GM23338 (cell line): Measurements from ENCODE around the gene E4F1. TPM values are rescaled to one million over a fixed set of nuclear protein-coding genes. Genes with fewer than 3 reads are reported as not detected.

Source experiments
- ATAC-seq: fragments of 200-7000 bp; cut with Tn5 transposase; 3 replicates; pipeline ENCODE4 v1.9.1; 2020
- DNase-seq: peaks from one replicate; pipeline ENCODE4 v3.0.0-alpha.2; 2015; ENCODE audit warnings: low spot score
- H2AFZ ChIP-seq: fragments of 200-600 bp; sonication (generic); 2 replicates; pipeline ENCODE4 v1.8.0; 2016; ENCODE audit warnings: antibody characterized with exemption, mild to moderate bottlenecking, moderate library complexity
- H3F3A ChIP-seq: fragments of 200-600 bp; sonication (generic); replicated peaks from 2 replicates; pipeline ENCODE4 v1.8.0; 2017; ENCODE audit warnings: antibody characterized with exemption, mixed run types, low read depth
- H3K27ac ChIP-seq: fragments of 200-600 bp; sonication (generic); 2 replicates; pipeline ENCODE4 v1.6.1; 2016; ENCODE audit warnings: low read depth
- H3K27me3 ChIP-seq: fragments of 200-600 bp; sonication (generic); 2 replicates; pipeline ENCODE4 v1.8.0; 2016; ENCODE audit warnings: mild to moderate bottlenecking, mixed run types, moderate library complexity; ENCODE audit not compliant: insufficient read depth
- H3K36me3 ChIP-seq: fragments of 200-600 bp; sonication (generic); 2 replicates; pipeline ENCODE4 v1.8.0; 2016; ENCODE audit warnings: mild to moderate bottlenecking; ENCODE audit not compliant: insufficient read depth
- H3K4me1 ChIP-seq: fragments of 200-600 bp; sonication (generic); 2 replicates; pipeline ENCODE4 v1.8.0; 2016; ENCODE audit warnings: mild to moderate bottlenecking, moderate library complexity; ENCODE audit not compliant: insufficient read depth
- H3K4me2 ChIP-seq: fragments of 200-600 bp; sonication (generic); 2 replicates; pipeline ENCODE4 v1.7.1; 2017; ENCODE audit warnings: mixed run types
- H3K4me3 ChIP-seq: fragments of 200-600 bp; sonication (generic); 2 replicates; pipeline ENCODE4 v1.6.1; 2016; ENCODE audit warnings: mixed run types
- H3K79me2 ChIP-seq: fragments of 200-600 bp; sonication (generic); replicated peaks from 2 replicates; pipeline ENCODE4 v1.8.0; 2017; ENCODE audit warnings: mild to moderate bottlenecking; ENCODE audit not compliant: insufficient read depth
- H3K9me2 ChIP-seq: fragments of 200-600 bp; sonication (generic); 2 replicates; pipeline ENCODE4 v1.8.0; 2017; ENCODE audit not compliant: insufficient read depth
- H4K20me1 ChIP-seq: fragments of 200-600 bp; sonication (generic); replicated peaks from 2 replicates; pipeline ENCODE4 v1.8.0; 2017; ENCODE audit warnings: mild to moderate bottlenecking; ENCODE audit not compliant: insufficient read depth
- H3K27ac Mint-ChIP-seq: 2 replicates; pipeline ENCODE4 v1.8.0; 2020; ENCODE audit warnings: inconsistent platforms, mild to moderate bottlenecking, moderate library complexity, mixed read lengths
- H3K27me3 Mint-ChIP-seq: 3 replicates; pipeline ENCODE4 v1.8.0; 2022; ENCODE audit warnings: low read depth, mild to moderate bottlenecking, moderate library complexity, mixed read lengths, inconsistent platforms; ENCODE audit not compliant: insufficient read depth, poor library complexity
- H3K36me3 Mint-ChIP-seq: 3 replicates; pipeline ENCODE4 v1.8.0; 2021; ENCODE audit warnings: low read depth, mild to moderate bottlenecking, inconsistent platforms, moderate library complexity, mixed read lengths
- H3K4me1 Mint-ChIP-seq: 3 replicates; pipeline ENCODE4 v1.8.0; 2020; ENCODE audit warnings: mild to moderate bottlenecking, inconsistent platforms, mixed read lengths
- H3K4me3 Mint-ChIP-seq: 3 replicates; pipeline ENCODE4 v1.8.0; 2021; ENCODE audit warnings: moderate library complexity, mild to moderate bottlenecking, inconsistent platforms, mixed read lengths
- H3K9me3 Mint-ChIP-seq: 3 replicates; pipeline ENCODE4 v1.8.0; 2020; ENCODE audit warnings: moderate library complexity, mild to moderate bottlenecking, inconsistent platforms, mixed read lengths
- CREB1 ChIP-seq: fragments of 250-450 bp; sonication (Bioruptor Pico); IDR thresholded peaks from 2 replicates; pipeline ENCODE4 v1.5.0; 2020; ENCODE audit warnings: low read depth, mild to moderate bottlenecking, moderate library complexity
- EZH2phosphoT487 ChIP-seq: fragments of 200-600 bp; sonication (generic); IDR thresholded peaks from one replicate; pipeline ENCODE4 v1.8.1; 2018; ENCODE audit warnings: antibody characterized with exemption; ENCODE audit not compliant: unreplicated experiment
- POLR2AphosphoS5 ChIP-seq: IDR thresholded peaks from 2 replicates; pipeline ENCODE4 v1.6.1; 2016; ENCODE audit warnings: antibody characterized with exemption, low read depth
- STAT1 ChIP-seq: IDR thresholded peaks from one replicate; pipeline ENCODE4 v1.6.1; 2016; ENCODE audit warnings: antibody characterized with exemption; ENCODE audit not compliant: unreplicated experiment
- ZNF114 ChIP-seq: fragments of 250-450 bp; sonication (Bioruptor Pico); IDR thresholded peaks from 2 replicates; pipeline ENCODE4 v1.5.0; 2020; ENCODE audit warnings: mild to moderate bottlenecking, moderate library complexity
- polyA plus RNA-seq: library from polyadenylated mRNA; unstranded; fragments of >200 nt; fragmentation: Nextera tagmentation; extraction: Ambion mirVana; gene quantifications from 2 replicates; pipeline ENCODE4 v1.2.1, GENCODE V29; 2016
- total RNA-seq: library from RNA; depleted of rRNA; stranded (reverse); fragments of >200 nt; shearing (Covaris generic); gene quantifications from 2 replicates; pipeline ENCODE4 v1.2.3, GENCODE V29; 2014
- TF ChIP-seq, protein P1 (sequence below): fragments of 250-450 bp; sonication (Bioruptor Pico); IDR thresholded peaks from 2 replicates; pipeline ENCODE4 v1.5.0; 2020; ENCODE audit warnings: mild to moderate bottlenecking, moderate library complexity
- TF ChIP-seq, protein P2 (sequence below): IDR thresholded peaks from one replicate; pipeline ENCODE4 v1.6.1; 2018; ENCODE audit warnings: antibody characterized with exemption; ENCODE audit not compliant: unreplicated experiment
- TF ChIP-seq, protein P3 (sequence below), 2 experiments: fragments of 200-600 bp in 1 of 2; sonication (generic) in 1 of 2; conservative IDR thresholded peaks; 2 replicates each; pipeline versions ENCODE4 v1.5.1 to v1.6.1; 2016 to 2017; ENCODE audit warnings: antibody characterized with exemption in 2 of 2, low read depth in 2 of 2, mild to moderate bottlenecking in 2 of 2, moderate library complexity in 1 of 2
- TF ChIP-seq, protein P4 (sequence below): IDR thresholded peaks from 2 replicates; pipeline ENCODE4 v1.6.1; 2016; ENCODE audit warnings: antibody characterized with exemption

The E4F1 gene
- total and polyA plus RNA-seq, 2 experiments from 2014 or later: 22.6 to 45.5 TPM

DNA sequence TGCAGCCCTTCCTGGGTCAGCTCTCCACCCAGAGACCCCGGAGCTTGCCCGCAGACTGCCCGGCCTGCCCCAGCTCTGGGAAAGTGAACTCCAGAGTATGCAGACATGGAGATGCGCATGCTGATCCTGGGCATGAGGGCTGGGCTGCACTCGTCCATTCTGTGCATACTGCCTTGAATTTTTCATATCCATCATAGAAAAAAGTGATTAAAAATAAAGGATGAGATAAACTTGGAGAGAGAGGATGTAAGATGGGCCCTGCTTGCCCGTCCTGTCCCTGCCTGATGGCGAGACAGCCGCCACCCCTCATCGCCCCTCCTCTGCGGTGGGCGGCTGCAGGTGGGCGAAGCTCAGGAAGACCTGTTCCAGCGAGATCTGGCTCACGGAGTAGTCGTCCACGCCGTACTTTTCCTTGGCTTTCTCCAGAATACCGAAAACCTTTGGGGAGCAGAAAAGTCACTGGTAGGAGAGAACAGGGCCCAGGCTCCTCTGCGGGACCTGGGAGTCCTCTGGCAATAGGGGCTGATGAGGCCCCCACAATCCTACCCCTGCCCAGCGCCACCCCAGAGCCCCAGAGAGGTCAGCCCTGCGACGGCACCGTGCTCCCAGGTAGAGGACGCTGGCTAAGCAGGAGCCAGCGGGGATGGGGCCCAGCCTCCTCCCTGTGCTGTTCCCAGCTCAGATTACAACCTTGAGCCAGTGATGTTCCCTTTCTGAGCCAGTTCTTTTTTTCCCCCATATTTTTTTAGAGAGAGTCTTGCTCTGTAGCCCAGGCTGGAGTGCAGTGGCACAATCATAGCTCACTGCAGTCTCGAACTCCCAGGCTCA, 53.2 kb downstream of the E4F1 start (continued):
- TF ChIP-seq, protein P1, sequence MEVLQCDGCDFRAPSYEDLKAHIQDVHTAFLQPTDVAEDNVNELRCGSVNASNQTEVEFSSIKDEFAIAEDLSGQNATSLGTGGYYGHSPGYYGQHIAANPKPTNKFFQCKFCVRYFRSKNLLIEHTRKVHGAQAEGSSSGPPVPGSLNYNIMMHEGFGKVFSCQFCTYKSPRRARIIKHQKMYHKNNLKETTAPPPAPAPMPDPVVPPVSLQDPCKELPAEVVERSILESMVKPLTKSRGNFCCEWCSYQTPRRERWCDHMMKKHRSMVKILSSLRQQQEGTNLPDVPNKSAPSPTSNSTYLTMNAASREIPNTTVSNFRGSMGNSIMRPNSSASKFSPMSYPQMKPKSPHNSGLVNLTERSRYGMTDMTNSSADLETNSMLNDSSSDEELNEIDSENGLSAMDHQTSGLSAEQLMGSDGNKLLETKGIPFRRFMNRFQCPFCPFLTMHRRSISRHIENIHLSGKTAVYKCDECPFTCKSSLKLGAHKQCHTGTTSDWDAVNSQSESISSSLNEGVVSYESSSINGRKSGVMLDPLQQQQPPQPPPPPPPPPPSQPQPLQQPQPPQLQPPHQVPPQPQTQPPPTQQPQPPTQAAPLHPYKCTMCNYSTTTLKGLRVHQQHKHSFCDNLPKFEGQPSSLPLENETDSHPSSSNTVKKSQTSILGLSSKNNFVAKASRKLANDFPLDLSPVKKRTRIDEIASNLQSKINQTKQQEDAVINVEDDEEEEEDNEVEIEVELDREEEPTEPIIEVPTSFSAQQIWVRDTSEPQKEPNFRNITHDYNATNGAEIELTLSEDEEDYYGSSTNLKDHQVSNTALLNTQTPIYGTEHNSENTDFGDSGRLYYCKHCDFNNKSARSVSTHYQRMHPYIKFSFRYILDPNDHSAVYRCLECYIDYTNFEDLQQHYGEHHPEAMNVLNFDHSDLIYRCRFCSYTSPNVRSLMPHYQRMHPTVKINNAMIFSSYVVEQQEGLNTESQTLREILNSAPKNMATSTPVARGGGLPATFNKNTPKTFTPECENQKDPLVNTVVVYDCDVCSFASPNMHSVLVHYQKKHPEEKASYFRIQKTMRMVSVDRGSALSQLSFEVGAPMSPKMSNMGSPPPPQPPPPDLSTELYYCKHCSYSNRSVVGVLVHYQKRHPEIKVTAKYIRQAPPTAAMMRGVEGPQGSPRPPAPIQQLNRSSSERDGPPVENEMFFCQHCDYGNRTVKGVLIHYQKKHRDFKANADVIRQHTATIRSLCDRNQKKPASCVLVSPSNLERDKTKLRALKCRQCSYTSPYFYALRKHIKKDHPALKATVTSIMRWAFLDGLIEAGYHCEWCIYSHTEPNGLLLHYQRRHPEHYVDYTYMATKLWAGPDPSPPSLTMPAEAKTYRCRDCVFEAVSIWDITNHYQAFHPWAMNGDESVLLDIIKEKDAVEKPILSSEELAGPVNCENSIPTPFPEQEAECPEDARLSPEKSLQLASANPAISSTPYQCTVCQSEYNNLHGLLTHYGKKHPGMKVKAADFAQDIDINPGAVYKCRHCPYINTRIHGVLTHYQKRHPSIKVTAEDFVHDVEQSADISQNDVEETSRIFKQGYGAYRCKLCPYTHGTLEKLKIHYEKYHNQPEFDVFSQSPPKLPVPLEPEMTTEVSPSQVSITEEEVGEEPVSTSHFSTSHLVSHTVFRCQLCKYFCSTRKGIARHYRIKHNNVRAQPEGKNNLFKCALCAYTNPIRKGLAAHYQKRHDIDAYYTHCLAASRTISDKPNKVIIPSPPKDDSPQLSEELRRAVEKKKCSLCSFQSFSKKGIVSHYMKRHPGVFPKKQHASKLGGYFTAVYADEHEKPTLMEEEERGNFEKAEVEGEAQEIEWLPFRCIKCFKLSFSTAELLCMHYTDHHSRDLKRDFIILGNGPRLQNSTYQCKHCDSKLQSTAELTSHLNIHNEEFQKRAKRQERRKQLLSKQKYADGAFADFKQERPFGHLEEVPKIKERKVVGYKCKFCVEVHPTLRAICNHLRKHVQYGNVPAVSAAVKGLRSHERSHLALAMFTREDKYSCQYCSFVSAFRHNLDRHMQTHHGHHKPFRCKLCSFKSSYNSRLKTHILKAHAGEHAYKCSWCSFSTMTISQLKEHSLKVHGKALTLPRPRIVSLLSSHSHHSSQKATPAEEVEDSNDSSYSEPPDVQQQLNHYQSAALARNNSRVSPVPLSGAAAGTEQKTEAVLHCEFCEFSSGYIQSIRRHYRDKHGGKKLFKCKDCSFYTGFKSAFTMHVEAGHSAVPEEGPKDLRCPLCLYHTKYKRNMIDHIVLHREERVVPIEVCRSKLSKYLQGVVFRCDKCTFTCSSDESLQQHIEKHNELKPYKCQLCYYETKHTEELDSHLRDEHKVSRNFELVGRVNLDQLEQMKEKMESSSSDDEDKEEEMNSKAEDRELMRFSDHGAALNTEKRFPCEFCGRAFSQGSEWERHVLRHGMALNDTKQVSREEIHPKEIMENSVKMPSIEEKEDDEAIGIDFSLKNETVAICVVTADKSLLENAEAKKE (CRISPR knock-in tag): no peak
- TF ChIP-seq STAT1: no peak

DNA sequence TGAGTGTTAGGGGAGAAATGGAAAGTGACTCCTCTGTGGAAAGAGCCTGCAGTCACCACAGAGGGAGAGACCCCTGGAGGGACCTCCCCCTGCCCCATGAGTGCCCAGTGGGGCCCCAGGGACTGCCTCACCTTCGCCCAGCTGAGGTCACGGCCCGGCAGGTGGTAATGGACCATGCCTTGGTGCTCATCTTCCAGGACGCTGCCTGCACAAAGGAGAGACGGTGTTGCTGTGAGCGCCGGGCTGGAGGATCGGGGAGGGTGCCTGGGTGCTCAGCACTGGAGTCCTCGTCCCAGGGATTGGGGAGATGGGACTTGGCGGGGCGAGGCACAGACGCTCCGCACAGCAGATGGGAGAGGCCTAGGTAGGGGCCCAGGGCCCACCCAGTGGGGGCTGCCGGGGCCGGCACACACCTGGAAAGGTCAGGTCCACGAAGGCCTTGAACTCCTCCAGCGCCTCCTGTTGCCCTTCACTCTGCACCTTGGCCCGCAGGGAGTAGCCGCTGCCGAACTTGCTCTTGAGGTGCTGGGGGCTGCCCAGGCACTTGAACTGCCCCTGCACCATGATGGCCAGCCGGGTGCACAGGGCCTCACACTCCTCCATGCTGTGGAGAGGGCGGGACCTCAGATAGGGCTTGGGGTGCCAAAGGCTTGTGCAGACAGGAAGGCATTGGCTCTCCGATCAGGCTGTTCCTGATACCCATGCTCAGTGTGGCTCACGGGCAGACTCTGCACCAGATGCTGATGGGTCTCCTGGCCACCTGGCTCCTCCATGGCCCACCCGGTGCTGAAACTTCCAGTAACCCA, 54.3 kb downstream of the E4F1 start:
- no peaks in the 10 kb centered on the region for H3F3A ChIP-seq
- no peaks in the 10 kb centered on the region for H3K27me3 ChIP-seq
- Mint-ChIP-seq H3K36me3 (no peaks in the 10 kb centered on the region; the same call in 2 of the 3 replicates), H3K4me1 (peaks cover 8% of the 10 kb centered on the region; the same call in 2 of the 3 replicates), H3K27me3 (peaks cover 11% of the 10 kb centered on the region), H3K4me3 (no peak overlapping the region), H3K9me3 (no peaks in the 10 kb centered on the region), H3K27ac (no peak overlapping the region)
- H4K20me1 ChIP-seq: no peaks in the 10 kb centered on the region
- no peak overlapping the region for H3K4me3 ChIP-seq
- ATAC-seq (no peak; the same call in 1 of the 3 replicates), DNase-seq (no peak)
- no peaks in the 10 kb centered on the region for H3K36me3 ChIP-seq
- no peak overlapping the region; the same call in 1 of the 2 replicates for H2AFZ ChIP-seq
- H3K9me2 ChIP-seq: no peaks in the 10 kb centered on the region
- H3K79me2 ChIP-seq: no peaks in the 10 kb centered on the region
- H3K27ac ChIP-seq: no peak overlapping the region
- H3K4me1 ChIP-seq: no peaks in the 10 kb centered on the region
- H3K4me2 ChIP-seq: no peak overlapping the region
- TF ChIP-seq, protein P2, sequence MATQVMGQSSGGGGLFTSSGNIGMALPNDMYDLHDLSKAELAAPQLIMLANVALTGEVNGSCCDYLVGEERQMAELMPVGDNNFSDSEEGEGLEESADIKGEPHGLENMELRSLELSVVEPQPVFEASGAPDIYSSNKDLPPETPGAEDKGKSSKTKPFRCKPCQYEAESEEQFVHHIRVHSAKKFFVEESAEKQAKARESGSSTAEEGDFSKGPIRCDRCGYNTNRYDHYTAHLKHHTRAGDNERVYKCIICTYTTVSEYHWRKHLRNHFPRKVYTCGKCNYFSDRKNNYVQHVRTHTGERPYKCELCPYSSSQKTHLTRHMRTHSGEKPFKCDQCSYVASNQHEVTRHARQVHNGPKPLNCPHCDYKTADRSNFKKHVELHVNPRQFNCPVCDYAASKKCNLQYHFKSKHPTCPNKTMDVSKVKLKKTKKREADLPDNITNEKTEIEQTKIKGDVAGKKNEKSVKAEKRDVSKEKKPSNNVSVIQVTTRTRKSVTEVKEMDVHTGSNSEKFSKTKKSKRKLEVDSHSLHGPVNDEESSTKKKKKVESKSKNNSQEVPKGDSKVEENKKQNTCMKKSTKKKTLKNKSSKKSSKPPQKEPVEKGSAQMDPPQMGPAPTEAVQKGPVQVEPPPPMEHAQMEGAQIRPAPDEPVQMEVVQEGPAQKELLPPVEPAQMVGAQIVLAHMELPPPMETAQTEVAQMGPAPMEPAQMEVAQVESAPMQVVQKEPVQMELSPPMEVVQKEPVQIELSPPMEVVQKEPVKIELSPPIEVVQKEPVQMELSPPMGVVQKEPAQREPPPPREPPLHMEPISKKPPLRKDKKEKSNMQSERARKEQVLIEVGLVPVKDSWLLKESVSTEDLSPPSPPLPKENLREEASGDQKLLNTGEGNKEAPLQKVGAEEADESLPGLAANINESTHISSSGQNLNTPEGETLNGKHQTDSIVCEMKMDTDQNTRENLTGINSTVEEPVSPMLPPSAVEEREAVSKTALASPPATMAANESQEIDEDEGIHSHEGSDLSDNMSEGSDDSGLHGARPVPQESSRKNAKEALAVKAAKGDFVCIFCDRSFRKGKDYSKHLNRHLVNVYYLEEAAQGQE: no peak
- TF ChIP-seq CREB1 (CRISPR knock-in tag) (no peak), STAT1 (no peak), POLR2AphosphoS5 (no peak), ZNF114 (no peak), EZH2phosphoT487 (no peak)
- TF ChIP-seq, protein P3, sequence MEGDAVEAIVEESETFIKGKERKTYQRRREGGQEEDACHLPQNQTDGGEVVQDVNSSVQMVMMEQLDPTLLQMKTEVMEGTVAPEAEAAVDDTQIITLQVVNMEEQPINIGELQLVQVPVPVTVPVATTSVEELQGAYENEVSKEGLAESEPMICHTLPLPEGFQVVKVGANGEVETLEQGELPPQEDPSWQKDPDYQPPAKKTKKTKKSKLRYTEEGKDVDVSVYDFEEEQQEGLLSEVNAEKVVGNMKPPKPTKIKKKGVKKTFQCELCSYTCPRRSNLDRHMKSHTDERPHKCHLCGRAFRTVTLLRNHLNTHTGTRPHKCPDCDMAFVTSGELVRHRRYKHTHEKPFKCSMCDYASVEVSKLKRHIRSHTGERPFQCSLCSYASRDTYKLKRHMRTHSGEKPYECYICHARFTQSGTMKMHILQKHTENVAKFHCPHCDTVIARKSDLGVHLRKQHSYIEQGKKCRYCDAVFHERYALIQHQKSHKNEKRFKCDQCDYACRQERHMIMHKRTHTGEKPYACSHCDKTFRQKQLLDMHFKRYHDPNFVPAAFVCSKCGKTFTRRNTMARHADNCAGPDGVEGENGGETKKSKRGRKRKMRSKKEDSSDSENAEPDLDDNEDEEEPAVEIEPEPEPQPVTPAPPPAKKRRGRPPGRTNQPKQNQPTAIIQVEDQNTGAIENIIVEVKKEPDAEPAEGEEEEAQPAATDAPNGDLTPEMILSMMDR (conservative IDR thresholded peaks at IDR 0.05; ENCODE audit: low read depth in 2 of 2): no peak
- TF ChIP-seq, protein P4, sequence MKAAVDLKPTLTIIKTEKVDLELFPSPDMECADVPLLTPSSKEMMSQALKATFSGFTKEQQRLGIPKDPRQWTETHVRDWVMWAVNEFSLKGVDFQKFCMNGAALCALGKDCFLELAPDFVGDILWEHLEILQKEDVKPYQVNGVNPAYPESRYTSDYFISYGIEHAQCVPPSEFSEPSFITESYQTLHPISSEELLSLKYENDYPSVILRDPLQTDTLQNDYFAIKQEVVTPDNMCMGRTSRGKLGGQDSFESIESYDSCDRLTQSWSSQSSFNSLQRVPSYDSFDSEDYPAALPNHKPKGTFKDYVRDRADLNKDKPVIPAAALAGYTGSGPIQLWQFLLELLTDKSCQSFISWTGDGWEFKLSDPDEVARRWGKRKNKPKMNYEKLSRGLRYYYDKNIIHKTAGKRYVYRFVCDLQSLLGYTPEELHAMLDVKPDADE: no peak
